Loucy (cell line): Measurements from ENCODE around the gene PPARG.

Experiments used
- H2AFZ ChIP-seq: fragments of 200-600 bp; sonication (generic); 2 replicates; pipeline ENCODE4 v1.6.0; 2016; ENCODE audit warnings: antibody characterized with exemption, mild to moderate bottlenecking, low read length, moderate library complexity
- H3F3A ChIP-seq: fragments of 200-600 bp; 2 replicates; pipeline ENCODE4 v1.6.0; 2016; ENCODE audit warnings: antibody characterized with exemption, low read depth, mild to moderate bottlenecking
- H3K27me3 ChIP-seq: fragments of 200-600 bp; sonication (generic); 2 replicates; pipeline ENCODE4 v1.6.1; 2014; ENCODE audit warnings: low read length, mild to moderate bottlenecking; ENCODE audit not compliant: insufficient read depth, poor library complexity, severe bottlenecking
- H3K36me3 ChIP-seq: fragments of 200-600 bp; sonication (generic); 2 replicates; pipeline ENCODE4 v1.6.1; 2016; ENCODE audit warnings: low read length; ENCODE audit not compliant: insufficient read depth
- H3K4me1 ChIP-seq: fragments of 200-600 bp; sonication (generic); 2 replicates; pipeline ENCODE4 v1.5.1; 2014; ENCODE audit warnings: low read length, mild to moderate bottlenecking; ENCODE audit not compliant: insufficient read depth, poor library complexity, severe bottlenecking
- H3K4me2 ChIP-seq: fragments of 200-600 bp; sonication (generic); 2 replicates; pipeline ENCODE4 v1.6.0; 2014; ENCODE audit warnings: antibody characterized with exemption, low read length, low read depth, mild to moderate bottlenecking; ENCODE audit not compliant: poor library complexity, severe bottlenecking
- H3K4me3 ChIP-seq: fragments of 200-600 bp; sonication (generic); 2 replicates; pipeline ENCODE4 v1.5.1; 2014; ENCODE audit warnings: low read length, mild to moderate bottlenecking, mixed read lengths; ENCODE audit not compliant: poor library complexity, severe bottlenecking
- H3K79me2 ChIP-seq: fragments of 200-600 bp; sonication (generic); 2 replicates; pipeline ENCODE4 v1.6.1; 2014; ENCODE audit warnings: low read length; ENCODE audit not compliant: insufficient read depth
- H3K9ac ChIP-seq: fragments of 200-600 bp; sonication (generic); 2 replicates; pipeline ENCODE4 v1.6.0; 2014; ENCODE audit warnings: mild to moderate bottlenecking, low read depth, low read length, moderate library complexity; ENCODE audit not compliant: poor library complexity, severe bottlenecking
- H3K9me2 ChIP-seq: fragments of 200-600 bp; sonication (generic); replicated peaks from 2 replicates; pipeline ENCODE4 v1.6.1; 2016; ENCODE audit warnings: low read depth, low read length, mixed read lengths
- H3K9me3 ChIP-seq: fragments of 200-600 bp; sonication (generic); 2 replicates; pipeline ENCODE4 v1.6.1; 2014; ENCODE audit warnings: mild to moderate bottlenecking, antibody characterized with exemption, low read length, low read depth; ENCODE audit not compliant: insufficient read depth
- H4K20me1 ChIP-seq: fragments of 200-600 bp; sonication (generic); 2 replicates; pipeline ENCODE4 v1.6.0; 2014; ENCODE audit warnings: antibody characterized with exemption, low read length, mild to moderate bottlenecking; ENCODE audit not compliant: insufficient read depth, poor library complexity, severe bottlenecking
- CTCF ChIP-seq: fragments of 200-600 bp; sonication (generic); conservative IDR thresholded peaks from 2 replicates; pipeline ENCODE4 v1.5.1; 2014; ENCODE audit warnings: mild to moderate bottlenecking, antibody characterized with exemption, low read length
- EZH2phosphoT487 ChIP-seq: fragments of 200-600 bp; IDR thresholded peaks from 2 replicates; pipeline ENCODE4 v1.6.1; 2018; ENCODE audit warnings: antibody characterized with exemption, mild to moderate bottlenecking, moderate library complexity, borderline replicate concordance

Gene PPARG

DNA sequence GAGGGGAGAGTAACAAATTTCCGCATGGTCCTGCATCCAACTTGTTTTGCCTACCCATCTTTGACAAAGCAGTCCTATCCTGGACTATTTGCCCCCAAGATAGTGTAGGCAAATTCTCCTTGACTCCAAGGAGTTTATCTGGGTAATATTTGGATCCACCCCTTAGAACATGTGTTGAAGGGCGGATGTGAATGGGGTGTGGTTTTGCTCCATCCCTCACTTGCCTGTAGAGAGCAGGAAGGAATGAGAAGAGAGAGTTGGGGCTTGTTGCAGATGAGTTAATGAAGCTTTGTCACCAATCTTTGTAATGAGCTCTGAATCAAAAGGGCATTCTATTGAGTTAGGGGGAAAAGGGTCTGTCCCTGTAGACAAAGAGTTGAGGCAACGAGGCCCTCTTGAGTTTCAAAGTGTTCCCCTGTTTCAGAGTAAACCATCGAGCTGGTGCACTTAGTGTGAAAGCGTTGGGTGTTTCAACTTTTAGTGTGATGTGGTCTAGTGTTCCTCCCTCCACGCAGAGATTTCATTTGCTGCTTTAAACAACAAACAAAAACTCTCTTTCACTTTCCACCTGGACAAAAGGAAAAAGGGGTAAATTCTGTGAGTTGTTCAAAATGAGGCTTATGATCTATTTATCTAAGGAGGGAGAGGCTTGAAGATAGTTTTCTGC, 42.2 kb upstream of the PPARG start:
- 0 out of 2 replicates have a peak, but pooled peaks cover 10% of the 10 kb centered on the region for H3K9me2 ChIP-seq
- H4K20me1 ChIP-seq: no peaks in the 10 kb centered on the region
- no peak overlapping the region for H3K9ac ChIP-seq
- H3K36me3 ChIP-seq: no peaks in the 10 kb centered on the region
- no peak overlapping the region for H3K4me3 ChIP-seq
- no peak overlapping the region for H2AFZ ChIP-seq
- H3F3A ChIP-seq: no peaks in the 10 kb centered on the region
- H3K9me3 ChIP-seq: peaks cover 13% of the 10 kb centered on the region
- no peaks in the 10 kb centered on the region for H3K27me3 ChIP-seq
- H3K4me2 ChIP-seq: no peak overlapping the region
- no peak for TF ChIP-seq EZH2phosphoT487
- no peak for TF ChIP-seq CTCF
- H3K79me2 ChIP-seq: no peaks in the 10 kb centered on the region
- H3K4me1 ChIP-seq: no peaks in the 10 kb centered on the region

GRCh38 chr3:12247411-12247810, 41.5 kb upstream of the PPARG start:
- H3K27me3 ChIP-seq: no peaks in the 10 kb centered on the region
- peaks cover 13% of the 10 kb centered on the region for H3K9me3 ChIP-seq
- no peak overlapping the region for H3K4me3 ChIP-seq
- H2AFZ ChIP-seq: no peak overlapping the region
- H3K9ac ChIP-seq: no peak overlapping the region
- H3K4me2 ChIP-seq: no peak overlapping the region
- H3K9me2 ChIP-seq: 0 out of 2 replicates have a peak, but pooled peaks cover 10% of the 10 kb centered on the region
- H3F3A ChIP-seq: no peaks in the 10 kb centered on the region
- no peak for TF ChIP-seq CTCF
- no peak for TF ChIP-seq EZH2phosphoT487
- no peaks in the 10 kb centered on the region for H3K4me1 ChIP-seq
- no peaks in the 10 kb centered on the region for H3K79me2 ChIP-seq
- H4K20me1 ChIP-seq: no peaks in the 10 kb centered on the region
- no peaks in the 10 kb centered on the region for H3K36me3 ChIP-seq

GRCh38 chr3:12249519-12249918, 39.4 kb upstream of the PPARG start:
- H3K4me3 ChIP-seq: no peak overlapping the region
- no peaks in the 10 kb centered on the region for H3F3A ChIP-seq
- H3K9me3 ChIP-seq: peaks cover 13% of the 10 kb centered on the region
- H4K20me1 ChIP-seq: no peaks in the 10 kb centered on the region
- no peaks in the 10 kb centered on the region for H3K9me2 ChIP-seq
- H3K36me3 ChIP-seq: no peaks in the 10 kb centered on the region
- H3K27me3 ChIP-seq: no peaks in the 10 kb centered on the region
- no peak for TF ChIP-seq EZH2phosphoT487
- TF ChIP-seq CTCF: no peak
- peaks cover 13% of the 10 kb centered on the region for H3K4me1 ChIP-seq
- no peak overlapping the region for H2AFZ ChIP-seq
- no peaks in the 10 kb centered on the region for H3K79me2 ChIP-seq
- H3K4me2 ChIP-seq: no peak overlapping the region
- H3K9ac ChIP-seq: no peak overlapping the region
